Testis (tissue), 3 donors: ENCODE data around the gene NR6A1. TPM values are rescaled to one million over a fixed set of nuclear protein-coding genes. Genes with fewer than 3 reads are reported as not detected.

ENCODE experiments used
- DNase-seq: peaks from one replicate; pipeline ENCODE4 v3.0.0-alpha.2; 2019
- H3K27ac ChIP-seq, 2 donors: fragments of 200-600 bp; sonication (generic); one replicate each; pipeline ENCODE4 v1.5.1; 2019
- H3K27me3 ChIP-seq: fragments of 200-600 bp; sonication (generic); one replicate; pipeline ENCODE4 v1.5.1; 2019
- H3K36me3 ChIP-seq: fragments of 200-600 bp; sonication (generic); one replicate; pipeline ENCODE4 v1.5.1; 2017; ENCODE audit warnings: low read depth; ENCODE audit errors: missing control alignments
- H3K4me1 ChIP-seq: fragments of 200-600 bp; sonication (generic); one replicate; pipeline ENCODE4 v1.5.1; 2019
- H3K4me3 ChIP-seq, 2 donors: fragments of 200-600 bp; sonication (generic); one replicate each; pipeline ENCODE4 v1.5.1; 2017 to 2019
- H3K9me3 ChIP-seq: fragments of 200-600 bp; sonication (generic); one replicate; pipeline ENCODE4 v1.5.1; 2017
- POLR2A ChIP-seq: fragments of 450-650 bp; IDR thresholded peaks from one replicate; pipeline ENCODE4 v1.6.1; 2017; ENCODE audit warnings: antibody characterized with exemption, mild to moderate bottlenecking, moderate library complexity
- WGBS, 2 donors: methylation state at CpG; one replicate each; pipeline ENCODE4 v1.1.5; 2018; 5-methylcytosine and 5-hydroxymethylcytosine counted together
- intact Hi-C: fragments of 100-400 bp; cut with DNase I; formaldehyde crosslinking; loops from one replicate; pipeline ENCODE4 v1.15.1; 2023; ENCODE audit warnings: low total_unique reads
- polyA plus RNA-seq: library from polyadenylated mRNA; stranded (reverse); fragments of 350-450 nt; fragmentation: Illumina TruSeq; extraction: RNeasy Lipid Tissue Mini Kit (QIAGEN cat#74804); gene quantifications from one replicate; pipeline ENCODE4 v1.2.3, GENCODE V29; 2014; ENCODE audit warnings: low read depth, low replicate concordance; ENCODE audit not compliant: insufficient read depth
- total RNA-seq, 2 donors: library from RNA; depleted of rRNA; stranded (reverse); fragments of >200 nt; gene quantifications; one replicate each; pipeline ENCODE4 v1.2.3, GENCODE V29; 2016
- TF ChIP-seq, protein P1 (sequence below), 3 experiments: fragments of 450-650 bp in 2 of 3; fragments of 200-600 bp in 1 of 3; sonication (generic) in 1 of 3; IDR thresholded peaks; one replicate each; pipeline ENCODE4 v1.5.1; 2016 to 2019; ENCODE audit warnings: antibody characterized with exemption in 3 of 3, mild to moderate bottlenecking in 2 of 3, moderate library complexity in 1 of 3

The NR6A1 gene
- total and polyA plus RNA-seq, 3 donors from 2014 or later = 54.6 to 100 (median 92.1) TPM

DNA sequence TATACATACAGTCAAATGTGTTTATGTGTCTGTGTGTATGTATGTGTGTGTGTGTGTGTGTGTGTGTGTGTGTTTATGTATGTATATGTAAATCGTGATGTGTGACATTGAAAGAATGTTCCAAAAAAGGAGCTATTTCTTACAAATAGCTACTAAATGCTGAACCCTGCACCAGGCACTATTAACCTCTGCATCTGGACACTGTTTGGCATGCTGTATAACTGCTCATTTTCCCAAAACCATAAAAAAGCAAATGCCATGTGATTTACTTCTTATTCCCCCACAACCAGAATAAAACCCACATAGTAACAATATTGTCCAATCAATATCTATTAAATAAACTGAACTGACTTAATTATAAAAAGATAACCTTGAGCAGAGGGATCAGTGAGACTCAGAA is 91.1 kb downstream of the NR6A1 start:
- Histone ChIP-seq H3K27ac (no peak overlapping the region), H3K36me3 (no peaks in the 10 kb centered on the region), H3K27me3 (no peaks in the 10 kb centered on the region), H3K9me3 (no peaks in the 10 kb centered on the region), H3K4me3 (no peak overlapping the region), H3K4me1 (no peaks in the 10 kb centered on the region)
- intact Hi-C loops = no loop called here
- TF ChIP-seq, protein P1, sequence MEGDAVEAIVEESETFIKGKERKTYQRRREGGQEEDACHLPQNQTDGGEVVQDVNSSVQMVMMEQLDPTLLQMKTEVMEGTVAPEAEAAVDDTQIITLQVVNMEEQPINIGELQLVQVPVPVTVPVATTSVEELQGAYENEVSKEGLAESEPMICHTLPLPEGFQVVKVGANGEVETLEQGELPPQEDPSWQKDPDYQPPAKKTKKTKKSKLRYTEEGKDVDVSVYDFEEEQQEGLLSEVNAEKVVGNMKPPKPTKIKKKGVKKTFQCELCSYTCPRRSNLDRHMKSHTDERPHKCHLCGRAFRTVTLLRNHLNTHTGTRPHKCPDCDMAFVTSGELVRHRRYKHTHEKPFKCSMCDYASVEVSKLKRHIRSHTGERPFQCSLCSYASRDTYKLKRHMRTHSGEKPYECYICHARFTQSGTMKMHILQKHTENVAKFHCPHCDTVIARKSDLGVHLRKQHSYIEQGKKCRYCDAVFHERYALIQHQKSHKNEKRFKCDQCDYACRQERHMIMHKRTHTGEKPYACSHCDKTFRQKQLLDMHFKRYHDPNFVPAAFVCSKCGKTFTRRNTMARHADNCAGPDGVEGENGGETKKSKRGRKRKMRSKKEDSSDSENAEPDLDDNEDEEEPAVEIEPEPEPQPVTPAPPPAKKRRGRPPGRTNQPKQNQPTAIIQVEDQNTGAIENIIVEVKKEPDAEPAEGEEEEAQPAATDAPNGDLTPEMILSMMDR (IDR thresholded peaks at IDR 0.05) = no peak
- no peak for TF ChIP-seq POLR2A
- WGBS, 2 donors = 88 to 90% methylated on average over 1 of the region's 1 CpG
- no peak for DNase-seq

DNA sequence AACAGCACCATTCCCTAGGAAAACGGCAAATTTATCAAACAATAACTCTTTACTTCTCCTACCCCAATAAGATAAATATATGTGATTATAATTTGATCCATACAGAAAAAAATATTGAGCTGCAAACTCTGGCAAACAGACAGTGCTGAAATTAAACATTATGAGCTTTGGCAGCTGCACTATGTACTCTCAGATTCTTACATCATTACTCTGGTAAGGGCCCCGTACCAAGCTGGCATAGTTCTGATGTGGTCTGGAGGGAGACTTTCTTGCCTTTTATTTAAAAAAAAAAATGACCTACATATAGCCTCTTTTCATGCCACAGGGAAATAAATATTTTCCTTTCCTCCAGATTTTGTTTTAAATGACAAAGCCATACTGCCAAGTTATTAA is 95.0 kb downstream of the NR6A1 start:
- intact Hi-C loops = no loop called here
- Histone ChIP-seq H3K9me3 (no peaks in the 10 kb centered on the region), H3K27ac (no peak overlapping the region), H3K4me1 (no peaks in the 10 kb centered on the region), H3K4me3 (no peak overlapping the region), H3K36me3 (no peaks in the 10 kb centered on the region), H3K27me3 (no peaks in the 10 kb centered on the region)
- 43 to 73% methylated on average over 2 of the region's 2 CpGs for WGBS, 2 donors
- DNase-seq = no peak
- TF ChIP-seq, protein P1 (IDR thresholded peaks at IDR 0.05) = no peak
- TF ChIP-seq POLR2A = no peak

DNA sequence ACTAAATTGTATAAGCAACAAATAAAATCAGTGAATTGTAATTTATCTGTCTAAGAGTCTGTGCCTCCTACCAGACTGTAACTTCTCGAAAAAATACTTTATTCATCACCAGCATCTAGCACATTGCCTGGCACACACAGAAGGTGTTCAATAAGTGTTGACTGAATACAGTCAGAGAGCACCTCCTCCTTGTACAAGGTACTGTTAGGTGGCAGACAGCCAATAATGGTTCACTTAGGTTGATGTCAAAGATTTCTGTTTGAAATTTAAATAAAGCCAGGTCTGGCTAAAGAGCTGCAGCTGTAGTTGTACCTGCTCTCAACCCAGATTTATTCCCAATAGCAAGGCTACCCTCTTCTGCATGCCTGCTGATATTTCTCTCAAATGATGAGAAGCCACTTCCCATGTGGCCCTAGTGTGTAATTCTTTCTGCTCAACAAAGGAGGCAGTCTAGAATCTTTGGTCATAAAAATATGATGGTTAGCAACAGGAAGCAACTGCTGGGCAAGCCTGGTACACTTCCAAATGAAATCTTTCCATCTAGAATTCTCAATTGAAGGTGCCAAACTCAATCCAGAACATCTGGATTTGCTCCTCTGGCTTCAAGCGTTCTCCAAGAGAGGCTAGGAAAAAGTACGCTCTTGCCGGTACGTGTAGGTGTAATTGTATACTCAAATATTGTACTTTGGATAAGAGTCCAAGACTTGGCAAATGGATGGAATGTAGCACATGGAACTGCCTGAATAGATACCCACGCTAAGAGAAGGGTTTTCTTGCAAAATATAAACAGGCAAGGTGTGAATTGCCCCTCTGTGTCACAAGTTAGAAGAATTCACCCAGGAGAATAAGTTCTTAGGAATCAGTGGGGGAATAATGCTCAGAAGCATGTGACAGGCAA is 95.6 kb downstream of the NR6A1 start:
- Histone ChIP-seq H3K9me3 (no peaks in the 10 kb centered on the region), H3K27me3 (no peaks in the 10 kb centered on the region), H3K4me1 (no peaks in the 10 kb centered on the region), H3K27ac (no peak overlapping the region), H3K36me3 (no peaks in the 10 kb centered on the region), H3K4me3 (no peak overlapping the region)
- WGBS, 2 donors = 81 to 82% methylated on average over 6 of the region's 6 CpGs
- no peak for DNase-seq
- TF ChIP-seq POLR2A = no peak
- intact Hi-C loops = no loop called here

DNA sequence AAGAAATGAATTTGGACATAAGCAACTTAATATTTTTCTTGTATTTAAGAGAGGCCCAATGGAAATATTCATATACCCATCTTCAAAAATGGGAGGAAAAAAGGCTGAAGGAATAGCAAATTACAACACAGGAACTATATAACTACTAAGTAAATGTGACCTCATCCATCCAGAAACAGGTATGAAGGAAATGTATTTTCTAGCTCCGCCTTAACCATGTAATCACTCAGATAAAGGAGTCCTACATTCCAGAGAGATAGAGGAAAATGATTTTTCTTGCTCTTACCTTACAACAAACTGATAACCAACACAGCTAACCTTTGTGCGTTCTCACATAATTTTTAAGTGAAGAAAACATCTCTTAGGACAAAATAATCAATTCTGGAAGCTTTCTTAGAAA is 96.5 kb downstream of the NR6A1 start:
- H3K27me3 ChIP-seq = no peaks in the 10 kb centered on the region
- no peak overlapping the region for H3K4me3 ChIP-seq
- WGBS, 2 donors = 92% methylated on average over 2 of the region's 2 CpGs
- H3K36me3 ChIP-seq = no peaks in the 10 kb centered on the region
- DNase-seq = no peak
- no peak overlapping the region for H3K27ac ChIP-seq
- no peaks in the 10 kb centered on the region for H3K4me1 ChIP-seq
- intact Hi-C loops = no loop called here
- H3K9me3 ChIP-seq = no peaks in the 10 kb centered on the region
- TF ChIP-seq POLR2A = no peak
- TF ChIP-seq, protein P1 (IDR thresholded peaks at IDR 0.05) = no peak

DNA sequence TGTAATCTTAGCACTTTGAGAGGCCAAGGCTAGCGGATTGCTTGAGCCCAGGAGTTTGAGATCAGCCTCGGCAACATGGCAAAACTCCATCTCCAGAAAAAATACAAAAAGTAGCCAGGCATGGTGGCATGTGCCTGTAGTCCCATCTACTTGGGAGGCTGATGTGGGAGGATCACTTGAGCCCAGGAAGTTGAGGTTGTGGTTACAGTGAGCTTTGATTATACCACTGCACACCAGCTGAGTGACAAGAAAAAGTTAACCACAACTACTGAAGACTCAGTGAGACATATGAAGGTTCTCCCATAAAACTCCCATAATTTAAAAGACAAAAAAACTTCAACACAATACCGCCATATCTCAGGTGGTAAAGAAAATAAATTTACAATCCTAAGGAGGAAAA is 98.0 kb downstream of the NR6A1 start:
- Histone ChIP-seq H3K9me3 (no peaks in the 10 kb centered on the region), H3K4me1 (no peaks in the 10 kb centered on the region), H3K27me3 (no peaks in the 10 kb centered on the region), H3K27ac (no peak overlapping the region), H3K4me3 (no peak overlapping the region), H3K36me3 (no peaks in the 10 kb centered on the region)
- WGBS, 2 donors = 85 to 88% methylated on average over 3 of the region's 3 CpGs
- intact Hi-C loops = no loop called here
- DNase-seq = no peak
- TF ChIP-seq POLR2A = no peak
- TF ChIP-seq, protein P1 (IDR thresholded peaks at IDR 0.05) = no peak
